Activated naive CD8-positive, alpha-beta T cell (primary cell): ENCODE data around the gene PSMC2.

ENCODE experiments used
- H3K27ac Mint-ChIP-seq: one replicate; pipeline ENCODE4 v1.8.0; 2021; ENCODE audit warnings: mixed read lengths
- H3K27me3 Mint-ChIP-seq: one replicate; pipeline ENCODE4 v1.8.0; 2021; ENCODE audit warnings: mixed read lengths
- H3K36me3 Mint-ChIP-seq: one replicate; pipeline ENCODE4 v1.8.0; 2021; ENCODE audit warnings: mixed read lengths
- H3K4me1 Mint-ChIP-seq: one replicate; pipeline ENCODE4 v1.8.0; 2021; ENCODE audit warnings: low read depth, mixed read lengths
- H3K4me3 Mint-ChIP-seq: one replicate; pipeline ENCODE4 v1.8.0; 2021; ENCODE audit warnings: mild to moderate bottlenecking, mixed read lengths
- H3K9me3 Mint-ChIP-seq: one replicate; pipeline ENCODE4 v1.8.0; 2021; ENCODE audit warnings: low read depth, mixed read lengths

The PSMC2 gene

DNA sequence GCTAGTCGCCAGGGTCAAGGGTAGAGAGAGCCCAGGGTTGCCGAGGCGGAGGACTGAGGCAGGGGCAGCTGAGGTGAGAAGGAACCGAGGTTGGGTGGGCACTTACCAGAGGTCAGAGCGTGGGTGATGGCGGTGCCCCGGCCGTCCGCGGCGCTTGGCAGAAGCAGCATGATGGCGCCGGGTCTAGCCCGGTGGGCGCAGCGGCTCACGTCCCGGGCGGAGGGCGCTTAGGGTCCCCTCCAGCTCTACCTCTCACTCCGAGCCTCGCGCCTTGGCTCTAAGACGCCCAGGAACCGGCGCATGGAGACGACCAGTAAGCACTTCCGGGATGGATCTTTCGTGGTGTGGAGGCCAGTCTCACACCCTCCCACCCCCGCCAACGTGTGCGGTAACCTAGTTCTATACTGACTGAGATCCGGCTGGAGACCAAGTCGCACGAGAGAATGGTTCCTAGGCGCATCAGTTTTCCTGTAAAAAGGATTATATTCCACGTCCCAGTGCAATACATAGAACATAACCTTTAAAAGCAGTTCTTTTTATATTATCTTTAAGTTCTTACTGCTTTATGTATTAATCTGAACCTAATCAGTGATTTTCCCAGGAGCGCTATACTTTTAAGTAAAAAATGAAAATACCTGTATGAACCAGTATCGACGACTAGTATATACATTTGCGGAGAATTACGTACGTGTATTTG is 2.8 kb upstream of the PSMC2 start, which contains the start of gene DNAJC2:
TSS of gene DNAJC2 (minus strand) at position 315 of the 697 bp plus-strand sequence. CDS start at position 170, 145 bp downstream.
- H3K9me3 Mint-ChIP-seq, result no peaks in the 10 kb centered on the region
- H3K4me1 Mint-ChIP-seq, result peaks cover 63% of the 10 kb centered on the region
- peak within 1 kb of the TSS; percentile 93 for H3K4me3 Mint-ChIP-seq
- H3K27ac Mint-ChIP-seq, result peak within 1 kb of the TSS; percentile 99
- H3K36me3 Mint-ChIP-seq, result peaks cover 13% of the 10 kb centered on the region
- no peaks in the 10 kb centered on the region for H3K27me3 Mint-ChIP-seq

DNA sequence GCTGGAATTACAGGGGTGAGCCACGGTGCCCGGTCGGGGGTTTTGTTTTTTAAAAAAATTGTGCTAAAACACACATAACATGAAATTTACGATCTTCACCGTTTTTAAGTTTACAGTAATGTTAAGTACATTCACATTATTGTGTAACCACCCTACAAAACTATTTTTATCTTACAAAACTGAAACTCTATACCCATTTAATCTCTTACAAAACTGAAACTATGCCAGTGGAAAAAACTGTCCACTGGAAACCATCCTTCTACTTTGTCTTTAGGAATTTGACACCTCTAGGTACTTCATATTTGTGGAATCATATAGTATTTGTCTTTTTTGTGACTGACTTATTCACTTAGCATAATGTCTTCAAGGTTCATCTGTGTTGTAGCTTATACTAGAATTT is 1.0 kb upstream of the PSMC2 start:
- H3K4me1 Mint-ChIP-seq, result peaks cover 63% of the 10 kb centered on the region
- H3K4me3 Mint-ChIP-seq, result peak overlapping the region; percentile 94
- peak overlapping the region; percentile 61 for H3K27ac Mint-ChIP-seq
- H3K9me3 Mint-ChIP-seq, result no peaks in the 10 kb centered on the region
- H3K27me3 Mint-ChIP-seq, result no peaks in the 10 kb centered on the region
- H3K36me3 Mint-ChIP-seq, result peaks cover 9% of the 10 kb centered on the region

DNA sequence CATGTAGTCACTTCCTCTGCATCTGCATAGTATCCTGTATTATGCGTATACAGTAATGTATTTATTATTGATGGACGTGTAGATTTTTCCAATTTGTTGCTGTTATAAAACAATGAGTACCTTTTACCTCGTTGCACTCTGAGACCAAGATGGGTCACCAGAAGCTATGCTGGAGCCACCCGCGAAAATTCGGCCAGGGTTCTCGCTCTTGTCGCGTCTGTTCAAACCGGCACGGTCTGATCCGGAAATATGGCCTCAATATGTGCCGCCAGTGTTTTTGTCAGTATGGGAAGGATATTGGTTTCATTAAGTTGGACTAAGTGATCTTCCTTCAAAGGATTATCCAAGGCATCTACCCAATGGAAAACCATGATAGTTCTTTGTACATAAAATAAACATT is 1.0 kb downstream of the PSMC2 start:
- Mint-ChIP-seq H3K4me1 (peaks cover 69% of the 10 kb centered on the region), H3K36me3 (peaks cover 6% of the 10 kb centered on the region), H3K27me3 (no peaks in the 10 kb centered on the region)

DNA sequence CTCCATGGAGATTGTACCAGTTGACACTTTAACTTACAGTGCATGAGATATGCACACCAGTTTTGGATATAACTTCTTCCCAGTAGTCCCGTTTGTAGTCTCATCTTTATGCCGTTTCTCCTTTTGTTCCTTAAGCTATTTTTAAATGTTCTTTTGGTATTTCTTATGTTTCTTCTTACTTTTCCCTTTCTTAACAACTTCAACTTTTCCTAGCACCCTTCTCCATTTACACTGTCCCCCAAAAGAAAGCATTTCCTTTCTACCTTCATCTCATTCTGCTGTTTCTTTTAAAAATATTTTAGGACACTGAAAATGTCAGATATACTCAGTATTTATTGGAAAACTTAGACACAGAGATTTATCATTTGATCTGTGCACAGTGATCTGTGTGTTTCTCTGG is 1.5 kb downstream of the PSMC2 start:
- Mint-ChIP-seq H3K4me1 (peaks cover 66% of the 10 kb centered on the region), H3K9me3 (no peaks in the 10 kb centered on the region), H3K36me3 (peaks cover 6% of the 10 kb centered on the region), H3K4me3 (peak overlapping the region; percentile 94), H3K27ac (peak overlapping the region; percentile 97), H3K27me3 (no peaks in the 10 kb centered on the region)

More for the DNA sequence above, 1.0 kb downstream of the PSMC2 start:
- Mint-ChIP-seq H3K4me3 (peak overlapping the region; percentile 94), H3K27ac (peak overlapping the region; percentile 97), H3K9me3 (no peaks in the 10 kb centered on the region)

DNA sequence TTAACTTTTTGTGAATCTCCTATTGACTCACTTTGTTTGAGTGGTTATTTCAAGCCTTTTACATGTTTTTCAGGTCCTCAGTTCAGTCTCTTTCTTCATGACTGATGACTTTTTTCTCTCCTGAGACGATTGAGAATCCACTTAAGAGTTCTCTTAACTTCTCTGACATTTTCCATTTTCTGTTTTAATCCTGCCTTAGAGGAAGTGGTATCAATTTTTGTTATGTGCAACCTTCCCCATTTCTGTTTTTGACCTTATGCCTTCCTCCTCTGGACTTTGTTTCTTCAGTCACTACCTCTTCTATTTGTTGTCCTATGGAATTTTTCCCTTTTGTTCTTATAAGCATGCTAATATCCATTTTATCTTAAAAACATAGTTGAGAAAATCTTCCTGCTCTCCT is 2.4 kb downstream of the PSMC2 start:
- H3K27me3 Mint-ChIP-seq, result no peaks in the 10 kb centered on the region
- H3K4me3 Mint-ChIP-seq, result peak overlapping the region; percentile 94
- H3K9me3 Mint-ChIP-seq, result no peaks in the 10 kb centered on the region
- peaks cover 6% of the 10 kb centered on the region for H3K36me3 Mint-ChIP-seq
- H3K4me1 Mint-ChIP-seq, result peaks cover 64% of the 10 kb centered on the region
- peak overlapping the region; percentile 80 for H3K27ac Mint-ChIP-seq

DNA sequence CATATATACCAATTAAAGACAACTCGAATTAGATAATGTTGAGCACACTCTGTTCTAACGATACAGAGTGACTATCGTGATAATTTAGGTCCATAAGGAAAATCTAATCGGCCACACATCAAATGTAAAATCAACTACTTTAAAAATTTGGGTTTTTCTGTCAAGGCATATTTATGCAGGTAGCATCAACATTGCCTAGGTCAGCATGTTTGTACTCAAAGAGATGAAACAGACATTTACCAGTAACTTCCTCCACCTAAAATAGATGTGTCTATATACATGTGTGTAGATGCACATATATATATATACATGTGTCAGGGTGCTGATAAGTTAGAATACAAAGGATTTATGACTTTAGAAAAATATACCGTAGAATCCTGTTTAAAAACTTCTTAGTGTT is 22.0 kb downstream of the PSMC2 start:
- peaks cover 5% of the 10 kb centered on the region for H3K4me1 Mint-ChIP-seq
- H3K27me3 Mint-ChIP-seq, result no peaks in the 10 kb centered on the region
- no peaks in the 10 kb centered on the region for H3K9me3 Mint-ChIP-seq
- no peak overlapping the region for H3K27ac Mint-ChIP-seq
- no peaks in the 10 kb centered on the region for H3K36me3 Mint-ChIP-seq
- H3K4me3 Mint-ChIP-seq, result no peak overlapping the region

DNA sequence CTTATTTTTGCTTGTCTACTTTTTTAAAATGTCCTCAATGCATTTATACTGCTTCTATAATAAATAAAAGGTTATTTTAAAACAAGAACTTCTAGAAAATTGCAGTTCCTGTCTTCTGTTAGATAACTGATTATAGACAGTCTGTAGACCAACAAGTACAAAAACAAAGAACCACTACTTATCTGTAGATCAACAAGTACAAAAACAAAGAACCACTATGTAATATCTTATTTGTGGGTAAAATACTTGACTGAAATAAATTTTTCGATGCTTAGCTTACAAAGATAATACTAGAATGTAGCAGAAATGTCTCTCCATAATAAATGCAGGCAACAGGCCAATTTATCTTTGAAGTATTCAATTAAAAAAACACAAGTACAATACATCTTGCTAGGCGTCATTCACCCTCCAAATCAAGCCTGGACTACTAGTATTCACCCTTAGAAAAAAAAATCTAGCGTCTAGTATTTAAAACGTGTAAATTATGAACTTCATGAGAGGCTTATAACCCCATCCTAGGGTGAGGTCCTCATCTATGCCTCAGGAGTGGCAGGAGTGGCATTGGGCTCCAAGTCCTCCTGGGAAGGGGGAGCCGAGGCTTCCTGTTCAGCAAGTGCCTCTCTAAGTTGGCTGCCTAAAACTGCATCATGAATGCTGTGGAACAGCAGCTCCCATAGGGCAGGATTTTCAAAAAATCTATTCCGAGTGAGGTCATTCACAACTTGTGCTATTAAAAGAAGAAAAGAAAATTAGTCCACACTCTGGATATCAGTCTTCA is 26.6 kb downstream of the PSMC2 start:
- no peaks in the 10 kb centered on the region for H3K9me3 Mint-ChIP-seq
- H3K27me3 Mint-ChIP-seq, result peaks cover 2% of the 10 kb centered on the region
- H3K27ac Mint-ChIP-seq, result no peak overlapping the region
- no peaks in the 10 kb centered on the region for H3K36me3 Mint-ChIP-seq
- no peak overlapping the region for H3K4me3 Mint-ChIP-seq
- H3K4me1 Mint-ChIP-seq, result peaks cover 5% of the 10 kb centered on the region

DNA sequence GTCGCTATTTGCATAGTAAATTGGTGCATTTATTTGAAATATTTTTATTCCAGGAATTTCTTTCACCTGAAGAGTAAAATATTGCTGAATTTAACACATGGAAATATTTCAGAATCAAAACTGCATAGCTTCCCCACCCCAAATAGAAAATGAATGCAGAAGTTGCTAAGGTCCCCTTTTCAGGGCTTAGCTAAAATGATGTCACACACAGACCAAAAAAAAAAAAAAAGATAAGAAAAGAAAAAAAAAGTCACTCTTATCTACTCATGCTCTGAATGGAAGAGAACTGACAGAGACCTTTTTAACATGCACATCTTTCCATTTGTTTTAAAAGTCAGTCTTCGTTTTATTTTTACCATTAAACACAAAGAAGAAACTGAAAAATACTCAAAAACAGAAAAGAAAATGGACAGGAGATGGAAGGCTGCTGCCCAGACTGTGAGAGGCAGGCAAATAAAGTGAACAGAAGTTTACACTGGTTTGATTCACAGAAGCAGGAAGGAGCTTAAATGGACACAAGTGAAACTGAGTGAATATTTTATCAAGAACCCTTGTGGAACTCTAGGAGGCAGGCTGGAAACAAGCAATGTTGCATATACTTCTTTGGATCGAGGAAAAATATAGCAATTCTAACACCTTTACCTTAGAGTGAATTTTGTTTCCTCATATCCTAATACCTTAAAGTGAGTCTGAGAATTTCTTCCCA is 32.0 kb downstream of the PSMC2 start:
- no peak overlapping the region for H3K27ac Mint-ChIP-seq
- no peaks in the 10 kb centered on the region for H3K4me1 Mint-ChIP-seq
- no peak overlapping the region for H3K4me3 Mint-ChIP-seq
- no peaks in the 10 kb centered on the region for H3K36me3 Mint-ChIP-seq
- H3K27me3 Mint-ChIP-seq, result peaks cover 2% of the 10 kb centered on the region
- no peaks in the 10 kb centered on the region for H3K9me3 Mint-ChIP-seq

DNA sequence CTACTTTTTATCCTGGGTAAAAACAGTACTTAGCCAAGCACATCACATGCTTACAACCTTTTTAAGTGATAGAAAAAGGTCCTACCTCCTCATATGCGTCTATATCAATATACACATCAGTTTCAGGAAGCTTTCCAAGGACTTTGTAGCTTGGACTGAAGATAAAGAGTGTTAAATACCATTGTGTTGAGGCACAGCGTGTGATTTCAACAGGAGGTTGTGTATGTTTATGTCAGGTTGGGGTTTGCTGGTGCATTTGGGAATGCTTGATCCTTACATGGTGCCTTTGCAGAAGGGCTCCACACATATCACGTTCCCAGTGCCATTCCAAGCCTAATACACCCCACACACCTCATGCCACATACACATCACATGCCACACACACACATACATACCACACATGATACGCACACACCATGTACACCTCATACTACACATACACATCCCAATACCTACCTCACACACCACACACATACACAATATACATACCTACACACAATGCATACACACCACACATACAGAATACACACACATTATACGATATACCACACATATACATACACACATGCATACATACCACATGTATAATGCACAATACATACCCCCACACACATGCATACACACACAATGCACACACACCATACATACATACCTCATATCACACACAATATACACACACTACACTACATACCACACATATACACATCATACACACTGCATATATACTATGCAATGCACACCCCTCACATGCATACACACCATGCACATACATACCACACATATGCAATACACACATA is 33.1 kb downstream of the PSMC2 start:
- no peaks in the 10 kb centered on the region for H3K36me3 Mint-ChIP-seq
- H3K4me3 Mint-ChIP-seq, result no peak overlapping the region
- H3K4me1 Mint-ChIP-seq, result no peaks in the 10 kb centered on the region
- peaks cover 2% of the 10 kb centered on the region for H3K27me3 Mint-ChIP-seq
- H3K27ac Mint-ChIP-seq, result no peak overlapping the region
- no peaks in the 10 kb centered on the region for H3K9me3 Mint-ChIP-seq

DNA sequence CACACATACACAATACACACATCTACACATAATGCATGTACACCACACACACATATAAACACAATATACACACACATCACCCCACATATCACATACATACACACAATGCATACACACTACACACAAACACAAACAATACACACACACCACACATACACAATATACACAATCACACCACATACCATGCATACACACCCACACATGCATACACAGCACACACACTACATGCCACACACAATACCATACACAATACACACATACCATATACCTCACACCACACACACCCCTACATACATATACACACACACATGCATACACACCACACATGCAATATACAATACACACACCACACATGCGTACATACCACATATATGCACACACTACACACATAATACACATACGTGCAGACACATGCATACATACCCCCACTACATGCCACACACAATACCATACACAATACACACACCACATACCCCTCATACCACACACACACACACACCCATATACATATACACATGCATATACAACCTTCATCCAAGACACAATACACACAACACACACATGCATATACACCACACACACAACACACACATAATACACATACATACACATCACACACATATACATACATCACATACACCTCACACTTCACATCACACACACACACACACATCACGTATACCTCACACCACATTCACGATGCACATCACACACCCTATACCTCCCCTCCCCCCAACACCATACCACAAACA is 34.0 kb downstream of the PSMC2 start:
- Mint-ChIP-seq H3K4me3 (no peak overlapping the region), H3K9me3 (no peaks in the 10 kb centered on the region), H3K4me1 (no peaks in the 10 kb centered on the region), H3K27me3 (peaks cover 2% of the 10 kb centered on the region), H3K27ac (no peak overlapping the region), H3K36me3 (no peaks in the 10 kb centered on the region)

DNA sequence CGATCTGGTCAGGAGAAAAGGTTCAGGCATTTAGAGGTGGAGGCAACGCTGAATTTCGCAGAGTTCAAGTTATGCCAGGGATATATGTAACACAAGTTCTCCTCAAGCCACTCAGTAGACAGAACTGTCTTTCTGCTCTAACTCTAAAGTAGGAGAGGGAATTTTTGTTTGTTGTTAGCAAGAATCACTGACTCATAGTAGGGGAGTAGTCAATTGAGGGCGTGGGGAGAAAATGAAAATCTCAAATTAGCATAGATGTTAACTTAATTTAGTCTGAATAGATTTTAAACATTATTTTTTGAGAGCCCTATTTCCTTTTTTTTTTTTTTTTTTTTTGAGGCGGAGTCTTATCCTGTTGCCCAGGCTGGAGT is 34.6 kb downstream of the PSMC2 start:
- Mint-ChIP-seq H3K4me1 (no peaks in the 10 kb centered on the region), H3K9me3 (no peaks in the 10 kb centered on the region), H3K4me3 (no peak overlapping the region), H3K27ac (no peak overlapping the region), H3K36me3 (no peaks in the 10 kb centered on the region), H3K27me3 (peaks cover 2% of the 10 kb centered on the region)

DNA sequence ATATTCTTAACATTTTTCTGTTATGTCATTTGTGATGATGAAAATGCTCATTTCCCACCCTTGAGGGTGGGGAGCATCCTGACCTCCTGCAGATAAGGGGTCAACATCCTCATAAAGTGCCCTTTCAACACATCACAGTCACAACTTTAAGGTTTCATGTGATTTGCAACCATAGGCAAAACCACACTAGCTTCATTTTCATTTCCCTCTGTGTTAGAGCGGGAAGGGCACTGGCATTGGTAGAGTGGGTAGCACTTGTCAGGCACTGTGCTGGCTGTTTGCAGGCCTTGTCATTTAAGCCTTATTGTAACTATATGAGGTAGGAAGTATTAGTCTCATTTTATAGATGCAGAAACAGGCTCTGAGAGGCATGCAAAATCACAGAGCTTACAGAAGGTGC is 39.8 kb downstream of the PSMC2 start:
- Mint-ChIP-seq H3K27me3 (peaks cover 5% of the 10 kb centered on the region), H3K9me3 (no peaks in the 10 kb centered on the region), H3K36me3 (no peaks in the 10 kb centered on the region), H3K4me1 (no peaks in the 10 kb centered on the region), H3K4me3 (no peak overlapping the region), H3K27ac (no peak overlapping the region)

DNA sequence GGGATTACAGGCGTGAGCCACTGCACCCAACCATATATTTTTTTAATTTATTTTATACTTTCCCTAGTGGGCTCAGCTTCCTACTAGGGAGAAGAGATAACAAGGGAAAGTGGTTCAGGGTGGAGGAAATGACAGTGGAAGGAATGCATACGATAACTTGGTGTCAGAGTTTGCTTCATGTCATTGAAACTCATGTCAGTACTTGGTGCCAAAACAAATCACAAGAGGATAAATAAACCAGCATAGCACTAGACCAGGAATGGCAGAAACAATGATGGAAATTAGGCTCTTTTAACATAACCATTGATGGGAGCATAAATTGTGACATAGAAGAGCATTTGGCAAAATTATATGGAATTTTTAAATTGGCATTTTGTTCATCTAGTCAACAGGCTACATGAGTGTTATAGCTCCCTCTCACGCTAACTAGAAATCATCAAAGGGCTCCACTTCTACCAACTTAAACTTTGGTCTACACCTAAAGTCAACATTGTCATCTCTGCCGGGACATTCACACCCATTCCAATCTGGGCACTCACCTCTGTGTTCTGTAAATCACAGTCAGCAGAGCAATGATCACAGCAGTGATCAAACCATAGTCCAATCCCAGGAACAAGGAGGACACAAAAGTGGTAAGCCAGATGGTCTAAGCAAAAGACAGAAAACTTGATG is 41.2 kb downstream of the PSMC2 start:
- no peak overlapping the region for H3K27ac Mint-ChIP-seq
- H3K4me1 Mint-ChIP-seq, result no peaks in the 10 kb centered on the region
- H3K27me3 Mint-ChIP-seq, result peaks cover 5% of the 10 kb centered on the region
- H3K9me3 Mint-ChIP-seq, result no peaks in the 10 kb centered on the region
- no peaks in the 10 kb centered on the region for H3K36me3 Mint-ChIP-seq
- H3K4me3 Mint-ChIP-seq, result no peak overlapping the region

DNA sequence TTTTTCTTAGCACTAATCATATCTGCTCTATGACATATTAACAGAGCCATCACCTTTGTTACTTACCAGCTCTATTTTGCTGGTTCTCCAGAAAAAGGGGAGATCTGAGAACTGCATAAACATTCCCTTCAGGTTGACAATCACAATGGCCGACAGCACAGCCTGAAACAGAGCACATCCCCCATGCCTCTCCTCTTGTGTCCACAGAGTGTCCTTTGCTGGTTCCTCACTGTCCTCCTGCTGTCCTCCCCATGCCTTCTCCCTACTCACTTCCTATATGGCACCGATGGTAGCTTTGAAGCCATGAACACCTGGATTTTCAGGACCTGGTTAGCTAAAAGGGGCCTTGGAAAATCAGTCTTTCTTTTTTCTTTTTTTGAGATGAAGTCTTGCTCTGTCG is 41.8 kb downstream of the PSMC2 start:
- Mint-ChIP-seq H3K27me3 (peaks cover 5% of the 10 kb centered on the region), H3K9me3 (no peaks in the 10 kb centered on the region)

More for the DNA sequence above, 41.8 kb downstream of the PSMC2 start:
- Mint-ChIP-seq H3K27ac (no peak overlapping the region), H3K4me1 (no peaks in the 10 kb centered on the region), H3K4me3 (no peak overlapping the region), H3K36me3 (no peaks in the 10 kb centered on the region)
